ENCODE data around the gene GFI1. TPM values are rescaled to one million over a fixed set of nuclear protein-coding genes. Genes with fewer than 3 reads are reported as not detected.

GFI1 gene
- total and polyA plus RNA-seq, 2 of the 8 experiments (the other 6 are each of a cell fraction or from before 2014, with no cell fraction given) = 0.08 to 0.17 TPM

GRCh38 chr1:92444351-92444750 lies 42.4 kb downstream of the GFI1 start:
- no peaks in the 10 kb centered on the region for H4K20me1 ChIP-seq (replicated peaks in 1 of 2; ENCODE audit: control insufficient read depth in 1 of 2, insufficient read depth in 2 of 2, low read length in 2 of 2)
- no peaks in the 10 kb centered on the region for H3K9me3 ChIP-seq (ENCODE audit: insufficient read depth in 2 of 2, low read depth in 1 of 2, low read length in 1 of 2)
- H2AFZ ChIP-seq (ENCODE audit: low read length) = 0 out of 2 replicates have a peak overlapping the region, but pooled peaks have one; percentile 70
- H3K27ac ChIP-seq (ENCODE audit: low read depth, low read length) = no peak overlapping the region
- no peak overlapping the region for H4K5ac ChIP-seq (ENCODE audit: insufficient read length, low read depth, low read length)
- no peak overlapping the region for H3K56ac ChIP-seq (replicated peaks; ENCODE audit: insufficient read length, low read depth, low read length)
- no peak overlapping the region for H3K14ac ChIP-seq (ENCODE audit: insufficient read length)
- H3K36me3 ChIP-seq (ENCODE audit: control insufficient read depth in 2 of 4, insufficient read depth in 4 of 4, low read length in 3 of 4) = no peaks in the 10 kb centered on the region; a peak in 1 of 8 replicates
- H3K4me2 ChIP-seq (ENCODE audit: insufficient read depth in 1 of 2, low read depth in 2 of 2, low read length in 2 of 2) = no peak overlapping the region
- H3K23ac ChIP-seq (ENCODE audit: insufficient read length) = no peak overlapping the region
- 84% methylated on average over 1 of the region's 1 CpG; no CpG with 5 or more reads in 1 of the 2 experiments for WGBS, 2 experiments (ENCODE audit: extremely low coverage in 1 of 2, insufficient coverage in 1 of 2, insufficient read length in 1 of 2, insufficient replicate concordance in 2 of 2, low coverage in 1 of 2, low lambda C conversion rate in 2 of 2, missing lambda C conversion rate in 1 of 2)
- H2AK5ac ChIP-seq (ENCODE audit: low read depth, low read length) = no peak overlapping the region
- no peak overlapping the region for H3K18ac ChIP-seq (ENCODE audit: extremely low read depth, low read length)
- H3K9ac ChIP-seq (replicated peaks in 1 of 4; ENCODE audit: extremely low read depth in 1 of 4, low read depth in 3 of 4, low read length in 3 of 4) = no peak overlapping the region
- H3K4me3 ChIP-seq (ENCODE audit: extremely low read depth in 1 of 4, insufficient read depth in 2 of 4, low read depth in 3 of 4, low read length in 4 of 4) = no peak overlapping the region
- no peak overlapping the region for H3K4ac ChIP-seq (replicated peaks; ENCODE audit: insufficient read length, low read depth, low read length)
- ChIA-PET CTCF (ENCODE audit: partially characterized antibody) (interaction anchor here (0.6 to 0.9 kb wide), 3 partner anchors 67 to 304 kb away, joined by 3 read pairs; no protein-coding TSS in a partner anchor), POLR2A (ENCODE audit: partially characterized antibody) (no interaction called here)
- H3K79me2 ChIP-seq (ENCODE audit: control insufficient read depth in 1 of 2, insufficient read depth in 2 of 2, low read length in 2 of 2) = no peaks in the 10 kb centered on the region
- H3K4me1 ChIP-seq (replicated peaks in 1 of 4; ENCODE audit: control insufficient read depth in 3 of 4, insufficient read depth in 4 of 4, low read length in 3 of 4) = peaks cover 0 to 7% (median 1%) of the 10 kb centered on the region in 4 experiments; a peak in 1 of 7 replicates
- no peak overlapping the region for H2BK5ac ChIP-seq (ENCODE audit: low read depth, low read length)
- H3K27me3 ChIP-seq (replicated peaks in 1 of 4; ENCODE audit: control insufficient read depth in 3 of 4, extremely low read depth in 1 of 4, insufficient read depth in 3 of 4, low read length in 3 of 4) = no peaks in the 10 kb centered on the region; a peak in 1 of 7 replicates
- H3K79me1 ChIP-seq (ENCODE audit: low read depth, low read length) = no peaks in the 10 kb centered on the region
- TF ChIP-seq FOSL1 (IDR thresholded peaks at IDR 0.05; ENCODE audit: insufficient read depth, low read depth, low read length) = no peak
- TF ChIP-seq RAD21 (IDR thresholded peaks at IDR 0.05 in 1 of 2, conservative IDR thresholded peaks at IDR 0.05 in 1 of 2; ENCODE audit: low read depth in 2 of 2, low read length in 2 of 2) = no peak
- TF ChIP-seq JUN (IDR thresholded peaks at IDR 0.05; ENCODE audit: low read depth, low read length) = no peak
- TF ChIP-seq KDM1A (IDR thresholded peaks at IDR 0.05; ENCODE audit: borderline replicate concordance, low read length) = no peak
- TF ChIP-seq YY1 (IDR thresholded peaks at IDR 0.05; ENCODE audit: low read depth, low read length) = no peak
- H4K8ac ChIP-seq (ENCODE audit: extremely low read depth, insufficient read depth, low read length) = no peak overlapping the region
- H2BK15ac ChIP-seq (ENCODE audit: low read length) = no peak overlapping the region
- no peak overlapping the region for H2BK12ac ChIP-seq (ENCODE audit: low read depth, low read length)
- H4K91ac ChIP-seq (replicated peaks; ENCODE audit: insufficient read length, low read length) = no peak overlapping the region
- H3K23me2 ChIP-seq (ENCODE audit: low read depth, low read length) = no peaks in the 10 kb centered on the region
- H2BK20ac ChIP-seq (ENCODE audit: low read length) = no peak overlapping the region
- DNase-seq (ENCODE audit: low read depth in 1 of 2, low spot score in 2 of 2) (no peak), FAIRE-seq (no peak)
- H2BK120ac ChIP-seq (replicated peaks; ENCODE audit: low read depth, low read length) = no peak overlapping the region

Measured in H1 (cell line).